Nephron (organoid): Measurements from ENCODE around the gene MBOAT2.

Source experiments
- H3K27ac Mint-ChIP-seq, 3 experiments: 2 replicates each; pipeline ENCODE4 v1.8.0; 2020; ENCODE audit warnings: mixed read lengths in 3 of 3, mild to moderate bottlenecking in 2 of 3, moderate library complexity in 1 of 3
- H3K27me3 Mint-ChIP-seq: 2 replicates; pipeline ENCODE4 v1.8.0; 2021; ENCODE audit warnings: low read depth, mild to moderate bottlenecking, moderate library complexity, mixed read lengths
- H3K36me3 Mint-ChIP-seq: 2 replicates; pipeline ENCODE4 v1.8.0; 2020; ENCODE audit warnings: low read depth, mixed read lengths
- H3K4me1 Mint-ChIP-seq: 2 replicates; pipeline ENCODE4 v1.8.0; 2020; ENCODE audit warnings: mixed read lengths
- H3K4me3 Mint-ChIP-seq, 3 experiments: 2 replicates each; pipeline ENCODE4 v1.8.0; 2020; ENCODE audit warnings: mild to moderate bottlenecking in 3 of 3, mixed read lengths in 3 of 3, moderate library complexity in 2 of 3
- H3K9me3 Mint-ChIP-seq: 2 replicates; pipeline ENCODE4 v1.8.0; 2020; ENCODE audit warnings: mixed read lengths
- TF ChIP-seq, protein P1 (sequence below), 3 experiments: fragments of 200-600 bp; sonication (generic); IDR thresholded peaks; one replicate each; pipeline ENCODE4 v1.5.0; 2021; ENCODE audit warnings: antibody characterized with exemption in 3 of 3; ENCODE audit not compliant: unreplicated experiment in 3 of 3

The MBOAT2 gene

DNA sequence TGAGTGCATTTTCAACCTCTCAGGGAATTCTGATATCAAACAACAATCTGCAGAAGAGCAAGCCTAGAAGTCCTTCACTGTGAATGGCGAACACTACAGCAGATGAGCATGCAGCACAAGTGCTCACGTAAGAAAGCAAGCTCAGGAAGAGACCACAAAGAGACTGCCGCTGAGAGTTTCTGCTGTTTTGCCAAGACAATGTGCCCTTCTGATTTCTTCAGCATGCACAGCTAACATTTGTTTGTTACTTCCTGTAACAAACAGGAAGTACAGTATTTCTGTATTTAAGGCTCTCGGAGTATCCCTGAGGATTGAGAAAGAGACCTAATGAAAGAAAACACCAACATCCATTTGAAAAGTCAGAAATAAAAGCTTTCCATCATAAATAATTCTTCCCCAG lies 45.9 kb downstream of the MBOAT2 start:
- Mint-ChIP-seq H3K4me1 (no peaks in the 10 kb centered on the region), H3K27ac (no peak overlapping the region), H3K36me3 (peaks cover 46% of the 10 kb centered on the region), H3K27me3 (no peaks in the 10 kb centered on the region), H3K9me3 (peaks cover 24% of the 10 kb centered on the region), H3K4me3 (no peak overlapping the region)
- TF ChIP-seq, protein P1, sequence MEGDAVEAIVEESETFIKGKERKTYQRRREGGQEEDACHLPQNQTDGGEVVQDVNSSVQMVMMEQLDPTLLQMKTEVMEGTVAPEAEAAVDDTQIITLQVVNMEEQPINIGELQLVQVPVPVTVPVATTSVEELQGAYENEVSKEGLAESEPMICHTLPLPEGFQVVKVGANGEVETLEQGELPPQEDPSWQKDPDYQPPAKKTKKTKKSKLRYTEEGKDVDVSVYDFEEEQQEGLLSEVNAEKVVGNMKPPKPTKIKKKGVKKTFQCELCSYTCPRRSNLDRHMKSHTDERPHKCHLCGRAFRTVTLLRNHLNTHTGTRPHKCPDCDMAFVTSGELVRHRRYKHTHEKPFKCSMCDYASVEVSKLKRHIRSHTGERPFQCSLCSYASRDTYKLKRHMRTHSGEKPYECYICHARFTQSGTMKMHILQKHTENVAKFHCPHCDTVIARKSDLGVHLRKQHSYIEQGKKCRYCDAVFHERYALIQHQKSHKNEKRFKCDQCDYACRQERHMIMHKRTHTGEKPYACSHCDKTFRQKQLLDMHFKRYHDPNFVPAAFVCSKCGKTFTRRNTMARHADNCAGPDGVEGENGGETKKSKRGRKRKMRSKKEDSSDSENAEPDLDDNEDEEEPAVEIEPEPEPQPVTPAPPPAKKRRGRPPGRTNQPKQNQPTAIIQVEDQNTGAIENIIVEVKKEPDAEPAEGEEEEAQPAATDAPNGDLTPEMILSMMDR (IDR thresholded peaks at IDR 0.05; ENCODE audit: unreplicated experiment in 3 of 3) = no peak

DNA sequence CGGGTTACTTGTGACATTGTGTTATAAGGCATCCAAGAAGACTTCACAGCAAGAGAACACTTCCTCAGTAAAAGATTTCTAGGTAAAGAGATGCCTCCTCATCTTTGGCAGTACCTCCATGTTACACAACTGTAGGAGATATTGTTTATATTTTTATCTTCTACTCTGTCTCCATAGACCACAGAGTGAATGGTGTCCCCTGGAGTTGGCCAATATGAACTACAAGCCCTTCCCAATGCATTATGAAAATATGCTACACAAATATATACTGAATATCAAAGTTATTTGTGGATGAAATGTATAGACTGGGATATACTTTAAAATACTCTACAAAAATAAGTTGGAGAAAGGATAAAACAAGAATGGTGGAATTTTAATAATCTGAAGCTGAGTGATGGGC lies 46.7 kb downstream of the MBOAT2 start:
- no peak overlapping the region for H3K4me3 Mint-ChIP-seq
- no peaks in the 10 kb centered on the region for H3K27me3 Mint-ChIP-seq
- H3K4me1 Mint-ChIP-seq = no peaks in the 10 kb centered on the region
- TF ChIP-seq, protein P1 (IDR thresholded peaks at IDR 0.05; ENCODE audit: unreplicated experiment in 3 of 3) = no peak
- H3K9me3 Mint-ChIP-seq = peaks cover 33% of the 10 kb centered on the region
- H3K36me3 Mint-ChIP-seq = peaks cover 54% of the 10 kb centered on the region
- no peak overlapping the region for H3K27ac Mint-ChIP-seq

DNA sequence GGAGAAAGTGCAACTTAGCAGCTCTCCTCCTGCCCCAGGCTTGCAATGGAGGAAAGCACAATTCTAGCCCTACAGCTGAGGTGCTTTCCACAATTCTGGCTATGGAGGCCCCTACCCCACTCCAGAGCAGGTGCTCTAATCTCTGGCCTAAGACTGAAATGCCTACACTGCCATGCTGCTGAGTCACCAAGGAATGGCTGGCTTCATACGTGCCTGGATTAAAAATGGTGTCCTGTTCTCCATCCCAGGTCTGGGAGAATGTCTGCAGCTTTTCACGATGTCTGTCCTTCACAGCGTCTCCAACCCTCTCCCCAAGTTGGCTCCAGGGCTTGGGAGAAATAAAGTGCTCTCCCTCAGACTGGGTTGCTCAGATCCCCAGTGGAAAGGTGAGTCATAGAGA lies 48.5 kb downstream of the MBOAT2 start:
- H3K27me3 Mint-ChIP-seq = no peaks in the 10 kb centered on the region
- H3K36me3 Mint-ChIP-seq = peaks cover 66% of the 10 kb centered on the region
- H3K9me3 Mint-ChIP-seq = peaks cover 47% of the 10 kb centered on the region
- TF ChIP-seq, protein P1 (IDR thresholded peaks at IDR 0.05; ENCODE audit: unreplicated experiment in 3 of 3) = no peak
- no peaks in the 10 kb centered on the region for H3K4me1 Mint-ChIP-seq
- H3K27ac Mint-ChIP-seq = no peak overlapping the region
- H3K4me3 Mint-ChIP-seq = no peak overlapping the region

DNA sequence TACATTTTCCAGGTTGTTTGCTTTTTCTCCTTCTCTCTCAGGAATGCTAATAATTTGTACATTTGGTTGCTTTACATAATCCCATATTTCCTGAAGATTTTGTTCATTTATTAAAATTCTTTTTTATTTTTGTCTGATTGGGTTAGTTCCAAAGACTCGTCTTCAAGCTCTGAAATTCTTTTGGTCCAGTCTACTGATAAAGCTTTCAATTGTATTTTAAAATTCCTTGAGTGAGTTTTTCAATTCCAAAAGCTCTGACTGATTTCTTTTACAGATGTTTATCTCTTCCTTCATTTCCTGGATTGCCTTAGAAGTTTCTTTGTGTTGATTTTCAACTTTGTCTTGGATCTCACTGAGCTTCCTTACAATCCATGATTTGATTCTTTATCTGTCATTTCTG lies 50.0 kb downstream of the MBOAT2 start:
- TF ChIP-seq, protein P1 (IDR thresholded peaks at IDR 0.05; ENCODE audit: unreplicated experiment in 3 of 3) = no peak
- H3K4me1 Mint-ChIP-seq = no peaks in the 10 kb centered on the region
- H3K4me3 Mint-ChIP-seq = no peak overlapping the region
- H3K36me3 Mint-ChIP-seq = peaks cover 73% of the 10 kb centered on the region
- H3K27ac Mint-ChIP-seq = no peak overlapping the region
- H3K27me3 Mint-ChIP-seq = no peaks in the 10 kb centered on the region
- peaks cover 60% of the 10 kb centered on the region for H3K9me3 Mint-ChIP-seq

DNA sequence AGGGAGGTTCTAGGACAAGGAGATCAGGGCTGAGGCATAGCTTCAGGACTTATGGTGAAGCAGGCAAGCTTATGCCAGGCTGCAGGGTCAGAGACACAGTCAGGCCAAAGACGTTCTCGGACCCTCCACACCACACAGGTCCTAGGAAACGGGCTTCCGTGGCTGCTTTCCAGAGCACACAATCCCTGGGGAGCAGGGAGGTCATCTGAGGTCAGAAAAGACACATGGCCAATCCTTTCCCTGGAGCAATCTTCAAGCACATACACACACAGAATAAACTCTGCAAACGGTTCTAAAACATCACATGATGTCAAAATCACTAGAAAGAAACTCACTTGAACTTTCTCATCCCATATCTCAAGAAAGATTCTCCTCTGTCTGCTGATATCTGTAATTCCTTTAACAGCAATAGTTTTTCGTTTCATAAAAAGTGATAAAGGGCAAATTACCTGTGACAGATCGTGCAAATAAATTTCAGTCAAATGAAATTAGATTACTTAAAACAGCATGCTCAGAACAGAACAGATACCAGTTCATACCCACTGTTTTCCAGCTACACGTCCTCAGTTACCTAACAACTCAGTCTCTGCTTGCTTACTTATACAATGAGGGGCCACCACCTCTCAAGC lies 63.9 kb downstream of the MBOAT2 start:
- H3K27me3 Mint-ChIP-seq = no peaks in the 10 kb centered on the region
- no peak overlapping the region for H3K27ac Mint-ChIP-seq
- TF ChIP-seq, protein P1 (IDR thresholded peaks at IDR 0.05; ENCODE audit: unreplicated experiment in 3 of 3) = no peak
- peaks cover 35% of the 10 kb centered on the region for H3K36me3 Mint-ChIP-seq
- no peaks in the 10 kb centered on the region for H3K9me3 Mint-ChIP-seq
- H3K4me3 Mint-ChIP-seq = no peak overlapping the region
- H3K4me1 Mint-ChIP-seq = no peaks in the 10 kb centered on the region

DNA sequence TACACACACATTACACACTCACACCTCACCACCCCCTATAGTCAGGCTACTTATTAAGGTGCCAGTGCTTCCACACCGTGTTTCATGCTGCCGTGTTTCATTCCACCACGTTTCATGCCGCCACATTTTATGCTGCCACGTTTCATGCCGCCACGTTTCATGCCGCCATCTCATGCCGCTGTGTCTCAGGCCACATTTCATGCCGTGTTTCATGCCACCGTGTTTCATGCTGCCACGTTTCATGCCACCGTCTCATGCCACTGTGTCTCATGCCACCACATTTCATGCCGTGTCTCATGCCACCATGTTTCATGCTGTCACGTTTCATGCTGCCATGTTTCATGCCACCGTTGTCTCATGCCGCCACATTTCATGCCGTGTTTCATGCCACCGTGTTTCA lies 65.1 kb downstream of the MBOAT2 start:
- TF ChIP-seq, protein P1 (IDR thresholded peaks at IDR 0.05; ENCODE audit: unreplicated experiment in 3 of 3) = no peak
- Mint-ChIP-seq H3K9me3 (no peaks in the 10 kb centered on the region), H3K27me3 (no peaks in the 10 kb centered on the region), H3K4me1 (no peaks in the 10 kb centered on the region), H3K4me3 (no peak overlapping the region), H3K27ac (no peak overlapping the region), H3K36me3 (peaks cover 41% of the 10 kb centered on the region)
